GM19193 (cell line): ENCODE measurements around the gene EFCAB12.

Experiments used
- POLR2A ChIP-seq: IDR thresholded peaks from 4 replicates; pipeline ENCODE4 v1.6.1; 2011; ENCODE audit not compliant: insufficient read depth, insufficient read length; ENCODE audit errors: extremely low read depth

The EFCAB12 gene

GRCh38 chr3:129433565-129433964 lies 5.1 kb upstream of the EFCAB12 start:
- TF ChIP-seq POLR2A = no peak

DNA sequence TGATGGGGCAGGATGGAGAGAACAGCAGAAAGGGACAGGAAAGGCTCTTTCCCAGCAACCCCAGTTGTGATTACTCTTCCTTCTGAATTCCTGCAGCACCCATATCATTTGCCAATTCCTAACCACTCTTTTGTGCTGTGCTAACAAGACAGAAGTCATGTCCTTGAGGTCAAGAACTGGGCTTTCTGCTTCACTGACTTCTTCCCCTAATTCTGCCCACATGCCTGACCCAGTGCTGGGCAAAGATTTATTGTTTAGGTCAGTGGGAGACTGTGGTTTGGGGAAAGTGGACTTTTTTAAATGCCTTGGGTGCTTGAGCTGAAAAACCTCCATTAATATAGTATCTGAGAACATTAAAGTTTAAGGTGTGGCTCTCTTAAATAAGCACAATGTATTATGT lies 4.2 kb upstream of the EFCAB12 start:
- TF ChIP-seq POLR2A = no peak

DNA sequence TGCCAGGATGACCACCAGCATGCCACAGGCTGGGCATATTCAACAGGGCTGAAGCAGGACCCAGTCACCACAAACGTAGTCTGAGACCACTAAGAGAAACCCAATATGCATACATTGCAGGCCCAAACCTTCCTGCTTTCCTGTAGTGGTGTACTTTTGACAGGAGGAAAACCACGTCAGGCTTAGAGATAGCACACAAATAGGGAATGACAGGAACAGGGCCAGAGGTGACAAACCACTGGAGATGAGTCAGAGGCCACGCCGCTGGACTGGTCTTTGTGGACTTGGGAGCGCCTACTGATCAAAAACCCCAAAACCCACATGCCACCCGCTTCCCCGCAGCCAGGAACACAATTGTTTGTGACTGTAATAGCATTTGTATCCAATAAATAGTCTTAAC lies 3.6 kb upstream of the EFCAB12 start:
- TF ChIP-seq POLR2A = no peak

DNA sequence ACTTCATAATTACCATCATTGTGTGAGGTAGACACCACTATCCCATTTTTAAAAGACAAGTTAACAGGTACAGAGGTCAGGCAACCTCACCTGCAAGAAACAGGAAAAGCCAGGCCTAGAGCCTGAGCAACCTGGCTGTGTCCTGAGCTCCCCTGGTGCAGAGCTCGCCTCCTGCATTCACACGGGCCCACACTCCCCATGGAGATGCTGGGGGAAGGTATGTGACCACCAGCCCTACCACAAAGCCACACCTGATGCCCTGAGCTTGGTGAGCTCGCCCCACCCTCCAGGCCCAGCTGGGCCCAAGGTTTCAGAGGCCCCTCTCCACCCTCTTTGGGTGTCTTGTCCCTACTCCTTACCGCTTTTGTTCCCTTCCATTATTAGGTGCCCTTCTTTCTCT lies 1.2 kb upstream of the EFCAB12 start:
- no peak for TF ChIP-seq POLR2A

DNA sequence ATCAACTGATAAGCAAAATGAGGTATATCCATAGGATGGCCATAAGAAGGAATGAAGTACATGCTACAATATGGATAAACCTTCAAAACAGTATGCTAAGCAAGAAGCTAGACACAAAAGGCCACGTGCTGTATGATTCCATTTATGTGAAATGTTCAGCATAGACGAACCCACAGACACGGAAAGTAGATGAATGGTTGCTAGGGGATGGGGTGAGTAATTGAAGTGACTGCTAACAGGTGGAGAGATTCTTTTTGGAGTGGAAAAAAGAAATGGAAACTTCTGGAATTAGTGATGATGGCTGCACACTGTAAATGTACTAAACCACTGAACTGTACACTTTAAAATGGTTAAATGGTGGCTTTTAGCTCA lies 630 bp upstream of the EFCAB12 start:
- TF ChIP-seq POLR2A = no peak

DNA sequence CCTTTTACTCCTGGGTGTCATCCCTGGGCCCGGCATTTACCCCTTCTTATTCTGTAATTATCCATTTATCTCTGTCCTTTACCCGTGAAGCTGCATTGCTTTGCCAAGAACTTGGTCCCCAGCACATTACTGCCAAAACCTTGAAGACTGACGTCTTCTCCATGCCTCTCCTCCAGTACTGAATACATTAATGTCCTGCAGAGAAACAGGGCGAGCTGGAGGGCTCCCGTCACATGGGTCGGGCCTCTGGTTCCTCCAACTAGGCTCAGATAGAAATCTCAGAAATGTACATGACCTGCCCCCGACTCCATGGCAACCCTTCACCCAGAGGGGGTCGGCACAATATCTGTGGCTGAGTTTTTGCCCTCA lies 445 bp downstream of the EFCAB12 start:
- TF ChIP-seq POLR2A = no peak

DNA sequence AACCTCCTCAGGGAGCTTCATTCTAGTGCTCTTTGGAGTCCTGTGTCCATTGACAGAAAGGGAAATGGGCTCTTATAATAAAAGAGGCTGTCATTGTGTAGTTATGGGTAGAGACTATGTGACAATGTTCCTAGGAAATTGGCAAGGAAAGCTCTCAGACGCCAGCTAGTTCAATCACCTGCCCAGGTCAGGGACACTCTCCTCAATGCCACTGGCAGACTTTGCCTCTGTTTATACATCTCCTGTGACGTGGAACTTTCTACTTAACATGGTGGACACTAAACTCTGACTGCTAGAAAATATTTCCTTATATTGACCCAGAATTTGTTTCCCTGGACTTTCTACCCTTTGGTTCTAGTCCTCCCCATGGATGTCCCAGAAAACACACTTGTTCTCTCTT lies 2.8 kb downstream of the EFCAB12 start:
- no peak for TF ChIP-seq POLR2A

DNA sequence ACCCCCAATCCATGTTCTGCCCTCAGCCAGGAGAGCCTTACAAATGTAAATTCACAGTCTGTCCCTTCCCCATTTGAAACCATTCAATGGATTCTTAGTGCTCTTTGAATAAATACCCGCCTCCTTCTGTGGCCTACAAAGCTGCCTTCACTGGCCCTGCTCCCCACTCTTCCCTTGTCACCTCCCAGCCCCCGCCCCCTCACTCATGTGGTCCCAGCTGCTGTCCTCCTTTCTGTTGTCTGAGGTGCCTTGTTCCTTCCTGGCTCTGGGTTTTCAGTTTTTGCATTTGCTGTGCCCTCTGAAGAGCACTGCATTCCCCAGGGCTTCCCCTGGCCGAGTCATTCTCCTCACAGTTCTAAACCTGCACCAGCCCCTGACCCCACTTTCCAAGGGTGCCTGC lies 3.2 kb downstream of the EFCAB12 start:
- TF ChIP-seq POLR2A = no peak

DNA sequence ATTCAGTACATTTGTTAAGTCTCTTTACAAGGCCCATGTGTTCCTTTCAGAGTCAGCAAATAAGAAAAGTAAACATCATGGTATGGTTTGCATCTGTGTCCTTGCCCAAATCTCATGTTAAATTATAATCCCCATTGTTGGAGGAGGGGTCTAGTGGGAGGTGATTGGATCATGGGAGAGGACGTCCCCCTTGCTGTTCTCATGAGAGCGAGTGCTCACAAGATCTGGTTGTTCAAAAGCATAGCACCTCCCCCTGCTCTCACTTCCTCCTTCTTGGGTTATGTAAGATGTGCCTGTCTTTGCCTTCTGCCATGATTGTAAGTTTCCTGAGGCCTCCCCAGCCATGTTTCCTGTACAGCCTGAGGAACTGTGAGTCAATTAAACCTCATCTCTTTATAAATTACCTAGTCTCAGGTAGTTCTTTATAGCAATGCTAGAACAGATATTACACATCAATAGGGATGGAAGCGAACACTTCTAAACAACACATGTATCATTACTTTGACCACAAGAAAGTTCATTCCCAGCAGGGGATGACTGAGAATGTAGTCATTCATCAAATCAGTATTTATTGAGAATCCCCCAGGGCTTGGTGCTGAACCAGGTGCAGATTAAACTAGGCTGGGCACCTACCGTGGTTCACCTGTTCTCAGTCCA lies 4.1 kb downstream of the EFCAB12 start:
- no peak for TF ChIP-seq POLR2A

- no peak for TF ChIP-seq POLR2A
Measured at GRCh38 chr3:129422897-129423296, 5.5 kb downstream of the EFCAB12 start.

DNA sequence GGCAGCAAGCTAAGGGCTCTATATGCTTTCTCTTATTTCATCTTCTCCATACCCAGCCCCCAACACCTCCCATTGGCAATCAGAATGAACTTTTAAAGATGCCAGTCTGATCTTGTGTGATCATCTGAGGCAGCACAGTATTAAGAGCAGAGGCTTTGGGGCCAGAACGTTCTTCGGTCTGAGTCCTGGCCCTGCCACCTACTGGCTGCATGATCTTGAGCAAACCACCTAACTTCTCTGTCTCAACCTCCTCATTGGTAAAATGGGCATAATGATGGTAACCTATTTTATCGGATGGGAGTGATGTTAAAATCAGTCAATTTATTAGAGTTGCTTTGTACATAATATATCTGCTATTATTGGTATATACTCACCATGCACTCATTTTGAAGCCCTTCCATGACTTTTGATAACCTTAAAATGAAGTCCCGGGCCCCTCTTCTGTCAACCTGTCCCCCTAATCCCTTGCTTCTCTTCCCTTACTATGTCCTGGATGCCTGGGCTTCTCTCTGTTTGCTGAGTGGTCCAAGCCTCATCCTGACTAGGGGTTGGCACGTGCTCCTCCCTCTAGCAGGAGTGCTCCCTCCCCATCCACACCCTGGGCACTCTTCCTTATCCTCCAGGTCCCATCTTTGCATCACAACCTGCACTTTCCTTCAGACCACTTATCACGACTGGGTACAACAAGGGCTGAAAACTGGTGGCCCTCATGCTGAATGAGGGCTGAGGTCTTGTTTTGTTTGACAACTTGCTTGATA lies 6.3 kb downstream of the EFCAB12 start:
- TF ChIP-seq POLR2A = no peak

DNA sequence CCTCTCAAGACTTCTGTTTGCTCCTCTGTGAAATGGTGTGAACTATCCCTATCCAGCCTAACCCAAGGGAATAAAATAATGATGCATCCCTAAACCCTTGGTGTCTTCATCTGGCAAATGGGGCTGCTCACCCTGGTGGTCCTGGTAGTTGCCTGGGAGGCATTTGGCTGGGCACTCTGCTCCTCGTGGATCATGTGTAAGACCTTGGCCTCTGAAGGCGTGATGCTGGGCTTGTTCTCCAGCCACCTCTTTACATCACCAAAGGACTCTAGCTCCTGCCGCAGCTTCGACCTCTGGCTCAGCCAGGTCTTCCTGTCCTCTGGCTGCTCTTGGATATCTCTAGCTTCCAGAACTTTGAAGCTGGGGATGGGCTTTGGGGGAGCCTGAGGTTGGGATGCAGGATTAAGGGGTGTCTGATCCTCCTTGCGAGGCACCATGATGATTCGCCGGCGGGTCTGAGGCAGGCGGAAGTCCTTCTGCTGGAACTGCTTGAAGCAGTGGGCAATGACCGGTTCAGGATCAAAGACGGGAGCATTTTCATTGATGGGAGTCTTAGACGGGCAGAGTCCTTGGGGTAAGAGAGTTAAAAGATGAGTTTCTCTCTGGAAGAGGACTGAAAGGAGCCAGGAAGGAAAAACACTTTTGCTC lies 7.1 kb downstream of the EFCAB12 start:
- TF ChIP-seq POLR2A = no peak

- no peak for TF ChIP-seq POLR2A
Measured at GRCh38 chr3:129419476-129419875, 9.0 kb downstream of the EFCAB12 start.

- no peak for TF ChIP-seq POLR2A
Measured at GRCh38 chr3:129418041-129418973, 10.1 kb downstream of the EFCAB12 start.

DNA sequence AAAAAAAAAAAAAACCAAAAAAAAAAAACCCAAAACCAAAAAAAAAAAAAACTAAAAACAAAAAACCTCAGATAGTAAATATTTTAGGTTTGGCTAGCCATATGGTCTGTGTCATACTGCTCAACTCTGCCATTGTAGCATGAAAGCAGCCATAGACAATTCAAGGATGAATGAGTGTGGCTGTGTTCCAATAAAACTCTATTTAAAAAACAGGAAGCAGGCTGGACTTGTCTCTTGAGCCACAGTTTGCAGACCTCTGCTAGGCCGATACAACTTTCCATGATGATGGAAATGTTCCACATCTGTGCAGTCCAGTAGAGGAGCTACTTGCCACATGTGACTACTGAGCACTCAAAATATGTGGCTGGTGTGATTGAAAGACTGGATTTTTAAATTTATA lies 11.1 kb downstream of the EFCAB12 start:
- TF ChIP-seq POLR2A = no peak

DNA sequence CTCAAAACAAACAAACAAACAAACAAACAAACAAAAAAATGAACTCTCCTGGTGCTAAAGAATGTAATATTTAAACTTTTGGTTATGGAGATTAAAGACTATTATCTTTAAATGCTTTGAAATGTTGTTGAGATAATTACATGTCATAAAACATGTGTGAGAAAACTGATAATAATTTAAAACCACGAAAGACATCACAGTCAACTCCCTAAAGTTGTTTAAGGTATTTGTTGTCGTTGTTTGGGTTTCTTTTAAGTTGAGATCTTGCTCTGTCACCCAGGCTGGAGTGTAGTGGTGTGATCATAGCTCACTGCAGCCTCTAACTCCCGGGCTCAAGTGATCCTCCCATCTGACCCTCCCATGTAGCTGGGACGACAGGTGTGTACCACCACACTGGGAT lies 12.0 kb downstream of the EFCAB12 start:
- TF ChIP-seq POLR2A = no peak

- TF ChIP-seq POLR2A = no peak
Measured at GRCh38 chr3:129415830-129416229, 12.6 kb downstream of the EFCAB12 start.
